ENCODE measurements around the gene PTPN21.
"Not testable (repeated sequence)": the region's sequence is repeated elsewhere in the genome, so short reads cannot be mapped to it uniquely, and the experiment has no call there.

PTPN21 gene

GRCh38 chr14:88551094-88551870 lies 3.5 kb downstream of the PTPN21 start:
- DNase-seq: peak; percentile 54

DNA sequence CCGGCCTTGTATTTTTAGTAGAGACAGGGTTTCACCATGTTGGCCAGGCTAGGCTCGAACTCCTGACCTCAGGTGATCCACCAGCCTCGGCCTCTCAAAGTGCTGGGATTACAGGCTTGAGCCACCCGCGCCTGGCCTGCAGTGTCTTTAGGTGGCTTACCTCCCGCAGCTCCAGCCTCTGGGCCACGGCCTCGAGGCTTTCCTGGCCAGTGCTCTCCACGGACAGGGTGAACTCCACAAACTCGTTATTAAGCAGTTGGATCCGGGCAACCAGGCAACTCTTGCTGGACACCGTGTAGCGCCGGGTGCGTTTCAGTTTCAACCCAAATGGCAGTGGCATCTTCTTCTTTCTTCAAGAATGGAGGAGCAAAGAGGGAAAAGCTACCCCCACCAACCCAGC lies 4.7 kb downstream of the PTPN21 start:
- no peak for DNase-seq

- no peak for DNase-seq
Measured at GRCh38 chr14:88547386-88547780, 7.4 kb downstream of the PTPN21 start.

DNA sequence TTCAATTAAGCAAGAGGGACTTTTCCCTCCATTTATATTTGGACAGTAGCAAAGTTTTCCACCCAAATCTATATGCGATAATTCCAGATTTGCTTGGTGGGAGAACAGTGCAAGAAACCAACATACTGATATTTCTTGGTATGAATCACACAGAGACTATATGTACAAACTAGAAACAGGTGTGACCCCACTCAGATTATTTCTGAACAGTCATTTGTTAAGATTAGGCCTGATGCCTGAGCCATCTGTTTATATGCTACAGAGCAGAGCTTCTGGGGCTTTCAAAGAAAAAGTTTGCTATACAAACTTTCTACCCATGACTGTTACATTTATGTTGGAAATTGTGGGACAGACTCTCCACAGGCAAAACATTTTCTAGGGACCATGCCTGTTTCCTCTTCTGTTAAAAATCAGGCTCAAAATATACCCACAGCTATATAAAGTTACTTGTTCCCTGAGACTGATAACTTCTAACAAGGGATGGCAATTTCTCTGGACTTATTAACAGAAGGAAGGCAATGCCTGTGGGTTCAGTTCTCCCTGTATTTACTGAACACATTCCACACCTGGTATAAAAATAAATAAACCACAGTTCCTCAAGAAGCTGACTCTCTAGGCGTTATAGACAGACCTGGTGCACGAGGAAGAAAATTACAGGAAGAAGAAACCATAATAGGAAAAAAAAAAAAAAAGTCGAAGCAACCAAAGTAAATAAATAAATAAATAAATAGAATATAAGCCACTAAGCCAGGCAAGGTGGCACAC lies 8.0 kb downstream of the PTPN21 start:
- DNase-seq: no peak

DNA sequence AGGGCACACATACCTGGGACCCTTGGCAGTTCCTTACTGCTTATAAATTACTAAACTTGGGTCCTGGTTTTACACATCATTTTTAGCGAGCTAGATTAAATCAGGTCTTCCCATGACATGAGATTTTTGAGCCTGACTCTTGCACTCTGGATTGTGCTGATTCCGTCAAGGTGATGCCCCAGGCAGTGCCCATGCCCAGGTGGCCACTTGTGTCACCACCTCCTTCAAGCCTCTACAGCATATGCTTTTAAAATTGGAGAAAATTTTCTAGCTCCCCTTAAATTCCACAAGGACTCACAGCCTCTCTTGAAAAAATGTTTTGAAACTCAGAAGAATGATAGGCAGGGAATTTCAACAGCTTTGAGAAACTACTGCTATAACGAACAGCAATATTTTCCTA lies 9.6 kb downstream of the PTPN21 start:
- no peak for DNase-seq

DNA sequence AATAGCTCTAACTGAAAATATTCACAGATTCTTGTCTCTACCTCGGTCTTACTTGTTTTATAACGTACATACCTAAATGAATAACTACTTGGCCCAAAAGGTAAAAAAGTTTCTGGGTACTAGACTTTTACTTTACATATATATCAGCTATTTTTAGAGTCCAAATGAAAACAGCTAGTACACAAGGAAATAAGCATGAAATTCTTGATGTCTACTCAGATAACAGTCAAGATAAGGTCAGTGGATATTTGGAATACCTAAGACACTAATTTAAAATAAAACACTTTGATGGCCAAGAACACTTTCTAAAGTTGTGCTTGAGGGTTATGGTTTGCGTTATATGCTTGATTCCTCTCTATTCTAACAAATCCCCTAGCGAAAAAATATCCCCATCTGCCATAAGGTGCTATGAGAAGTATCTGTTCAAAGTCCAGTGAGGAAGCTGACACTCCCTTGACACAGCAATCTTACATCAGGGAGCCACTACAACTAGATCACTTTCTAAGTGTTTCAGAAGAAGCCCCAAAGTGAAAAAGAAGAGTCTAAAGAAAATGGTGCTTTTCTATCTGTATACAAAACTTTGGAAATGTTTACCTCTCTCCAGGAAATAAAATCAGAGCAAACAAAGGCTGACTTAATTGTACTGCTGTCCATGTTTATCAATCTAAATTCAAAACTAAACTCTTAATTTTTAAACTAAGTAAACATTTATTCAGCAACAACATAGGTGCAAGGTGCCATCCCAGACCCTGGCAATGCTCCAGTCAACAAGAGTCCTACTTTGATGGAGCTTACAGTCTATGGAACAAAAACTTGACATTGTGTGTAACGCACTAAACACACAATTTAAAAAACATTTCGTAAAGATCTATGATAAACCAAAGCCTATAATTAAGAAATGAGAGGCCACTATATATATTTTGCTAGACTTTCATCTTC lies 11.7 kb downstream of the PTPN21 start:
- DNase-seq: no peak

DNA sequence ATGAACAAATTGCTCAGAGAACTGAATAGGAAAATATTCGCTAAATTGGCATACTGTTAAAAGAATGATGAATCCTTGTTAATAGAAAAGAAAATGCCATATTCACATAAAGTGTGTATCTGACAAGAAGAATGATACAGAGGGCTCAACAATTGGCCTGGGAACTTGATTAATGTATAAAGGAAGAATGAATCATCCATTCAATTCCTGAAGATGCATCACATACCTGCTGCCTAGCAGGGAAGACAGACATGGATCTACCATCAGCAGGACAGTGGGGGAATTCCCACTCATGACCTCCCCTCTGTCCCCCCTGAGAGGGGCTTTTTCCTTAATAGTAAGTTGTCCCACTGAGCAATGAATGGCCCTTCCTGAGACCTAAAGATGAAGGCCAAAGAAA lies 13.5 kb downstream of the PTPN21 start:
- DNase-seq: peak; percentile 43

DNA sequence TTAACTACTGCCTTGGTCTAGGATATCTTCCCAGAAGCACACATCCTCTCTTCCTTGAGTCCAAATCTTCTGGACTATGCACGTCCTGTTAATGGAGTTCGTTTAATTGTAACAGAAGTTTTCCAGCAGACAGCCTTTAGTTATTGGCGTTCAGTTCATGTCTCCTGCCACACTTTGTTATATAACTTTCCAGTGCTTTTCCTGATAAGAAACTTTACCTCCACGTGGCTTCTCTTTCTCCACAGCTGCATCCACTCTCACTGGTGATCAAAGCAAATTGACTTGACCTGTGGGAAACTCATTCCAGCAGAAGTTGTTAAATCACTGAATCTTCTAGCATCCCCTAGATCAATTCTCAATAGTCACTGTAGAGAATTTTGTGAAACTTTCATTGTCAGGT lies 19.0 kb downstream of the PTPN21 start:
- DNase-seq: no peak

- no peak for DNase-seq
Measured at GRCh38 chr14:88535149-88535548, 19.7 kb downstream of the PTPN21 start.

- no peak for DNase-seq
Measured at GRCh38 chr14:88533064-88533602, 21.7 kb downstream of the PTPN21 start.

DNA sequence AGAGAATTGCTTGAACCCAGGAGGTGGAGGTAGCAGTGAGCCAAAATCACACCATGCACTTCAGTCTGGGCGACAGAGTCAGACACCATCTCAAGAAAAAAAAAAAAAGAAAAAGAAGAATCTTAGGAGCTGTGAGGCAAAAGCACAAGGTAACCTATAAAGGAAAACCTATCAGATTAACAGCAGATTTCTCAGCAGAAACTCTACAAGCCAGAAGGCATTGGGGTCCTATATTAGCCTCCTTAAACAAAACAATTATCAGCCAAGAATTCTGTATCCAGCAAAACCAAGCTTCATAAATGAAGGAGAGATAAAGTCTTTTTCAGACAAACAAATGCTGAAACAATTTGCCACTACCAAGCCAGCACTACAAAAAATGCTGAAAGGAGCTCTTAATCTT lies 24.9 kb downstream of the PTPN21 start:
- DNase-seq: not testable (repeated sequence)

DNA sequence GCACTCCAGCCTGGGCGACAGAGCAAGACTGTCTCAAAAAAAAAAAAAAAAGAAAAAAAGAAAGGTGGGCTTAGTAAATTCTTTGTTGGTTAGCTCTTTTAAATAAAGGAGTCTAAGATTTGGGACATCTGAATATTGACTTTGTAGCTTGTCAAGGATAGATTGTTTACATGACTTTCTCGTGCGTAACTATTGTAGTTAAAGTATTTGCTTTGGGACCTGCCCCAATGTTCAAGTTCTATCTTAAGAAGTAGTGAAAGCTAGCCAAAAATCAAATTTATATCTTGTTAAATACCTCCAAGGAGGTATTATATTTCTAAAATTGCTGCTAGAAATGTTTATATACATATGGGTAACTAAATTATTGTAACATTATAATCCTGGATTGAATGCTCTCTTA lies 32.4 kb downstream of the PTPN21 start:
- no peak for DNase-seq

DNA sequence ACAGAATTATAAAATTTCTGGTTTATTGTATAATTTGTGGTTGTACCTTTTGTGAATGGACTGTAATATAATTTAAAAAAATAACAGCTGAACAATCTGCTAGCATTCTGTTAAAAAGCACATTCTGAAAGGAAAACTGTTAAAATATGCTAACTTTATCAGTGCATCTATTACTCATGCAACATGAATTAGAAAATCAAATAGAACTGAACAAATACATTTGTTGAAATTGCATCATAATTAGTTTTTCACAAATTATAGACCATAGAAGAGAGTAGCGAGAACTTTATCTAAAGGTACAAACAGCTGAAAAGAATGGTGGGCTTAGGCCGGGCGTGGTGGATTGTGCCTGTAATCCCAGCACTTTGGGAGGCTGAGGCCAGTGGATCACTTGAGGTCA lies 33.0 kb downstream of the PTPN21 start:
- no peak for DNase-seq

DNA sequence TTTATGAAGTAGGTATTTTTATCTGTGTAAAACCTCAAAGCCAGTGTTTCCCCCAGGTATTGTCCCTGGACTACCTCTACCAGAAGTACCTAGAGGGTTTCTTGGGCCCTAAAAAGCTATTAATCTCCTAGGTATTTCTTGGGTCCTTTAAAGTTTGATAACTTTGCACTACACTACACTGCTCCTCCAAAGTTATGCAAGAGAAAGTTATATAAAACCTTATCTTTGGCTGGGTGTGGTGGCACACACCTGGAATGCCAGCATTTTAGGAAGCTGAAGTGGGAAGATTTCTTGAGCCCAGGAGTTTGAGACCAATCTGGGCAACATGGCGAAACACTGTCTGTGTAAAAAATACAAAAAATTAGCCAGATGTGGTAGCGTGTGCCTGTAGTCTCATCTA lies 34.9 kb downstream of the PTPN21 start:
- DNase-seq: no peak

DNA sequence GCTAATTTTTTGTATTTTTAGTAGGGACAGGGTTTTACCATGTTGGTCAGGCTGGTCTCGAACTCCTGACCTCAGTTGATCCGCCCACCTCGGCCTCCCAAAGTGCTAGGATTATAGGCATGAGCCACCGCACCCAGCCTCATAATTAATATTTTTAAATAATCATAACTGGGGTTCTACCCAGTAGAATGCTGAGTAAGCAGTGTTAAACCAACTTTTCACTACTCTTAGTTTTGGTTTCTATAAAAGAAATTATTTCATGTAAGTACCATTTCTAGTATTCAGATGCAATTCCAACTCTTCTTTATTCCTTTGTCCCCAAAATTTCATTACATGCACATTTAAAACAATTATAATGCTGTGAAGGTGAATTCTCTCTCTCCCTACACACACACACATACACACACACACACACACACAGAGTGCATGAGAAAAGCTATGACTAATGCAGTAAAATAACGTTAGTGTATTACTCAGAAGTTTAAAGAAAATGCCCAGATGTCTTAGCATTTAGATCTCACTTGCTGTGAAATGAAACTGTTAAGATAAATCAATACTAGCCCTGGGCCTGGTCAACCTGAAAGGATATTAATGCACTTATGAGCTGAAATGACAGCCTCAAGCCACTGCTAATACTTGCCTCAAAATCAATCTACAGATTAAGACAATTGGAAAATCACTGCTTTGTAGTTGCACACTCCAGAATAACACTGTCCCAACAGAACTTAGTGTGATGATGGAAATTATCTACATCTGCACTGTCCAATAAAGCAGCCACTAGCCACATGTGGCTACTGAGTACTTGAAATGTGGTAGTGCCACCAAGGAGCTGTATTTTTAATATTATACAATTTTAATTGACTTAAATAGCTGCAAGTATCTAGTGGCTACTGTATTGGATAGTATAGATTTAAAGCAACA lies 36.0 kb downstream of the PTPN21 start:
- DNase-seq: peak; percentile 48

DNA sequence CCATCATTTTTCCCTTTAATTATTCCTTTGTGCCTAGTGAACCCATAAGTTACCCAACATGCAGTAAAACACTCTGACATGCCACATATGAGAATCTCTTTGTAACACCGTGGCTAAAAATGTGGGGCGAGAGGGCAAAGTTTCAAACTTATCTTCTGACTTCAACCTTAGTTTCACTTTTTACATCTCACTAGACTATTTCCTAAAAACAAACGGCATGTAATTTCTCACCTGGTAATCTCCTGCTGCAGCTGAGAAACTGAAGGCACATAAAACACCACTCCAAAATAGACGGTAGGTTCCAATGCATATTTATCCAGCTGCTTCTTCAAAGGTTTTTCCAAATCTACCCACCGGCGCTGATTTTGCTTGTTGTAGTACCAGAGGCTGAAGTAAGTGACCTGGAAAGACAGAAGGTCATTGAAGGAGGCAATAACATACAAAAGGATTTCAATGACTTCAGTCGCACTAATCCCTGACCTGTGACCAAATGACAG lies 37.9 kb downstream of the PTPN21 start:
- DNase-seq: no peak

DNA sequence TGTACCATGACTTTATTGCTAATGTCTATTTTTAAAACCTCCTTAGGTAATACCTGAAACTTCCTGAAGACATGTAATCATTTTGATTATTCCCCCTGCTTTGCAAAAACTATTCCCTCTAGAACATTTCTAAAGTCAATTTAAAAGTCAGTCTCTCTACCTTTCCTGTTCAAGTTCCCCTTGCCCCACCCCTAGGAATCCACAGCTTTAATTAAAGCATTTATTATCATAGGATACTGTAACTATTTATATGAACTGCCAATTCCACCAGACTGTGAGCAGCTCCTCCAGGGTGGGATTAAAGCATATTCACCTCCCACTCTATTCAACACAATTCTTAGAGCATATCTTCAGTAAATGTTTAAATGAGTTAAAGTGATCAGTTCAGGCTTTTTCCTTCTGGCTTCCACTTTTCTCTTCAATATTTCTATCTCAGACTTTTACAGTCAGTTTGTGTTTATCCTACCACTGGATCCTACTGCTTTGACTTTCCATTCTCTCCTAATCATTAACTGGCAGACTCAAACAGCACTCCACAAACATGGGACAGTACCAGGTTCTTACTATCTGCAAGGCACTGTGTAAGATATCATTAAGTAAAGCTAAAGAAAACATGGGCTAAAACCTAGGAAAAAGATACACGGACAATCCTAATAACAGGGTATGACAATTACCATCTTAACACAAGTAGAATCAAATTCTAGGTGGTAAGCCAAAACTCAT lies 39.1 kb downstream of the PTPN21 start:
- DNase-seq: no peak

DNA sequence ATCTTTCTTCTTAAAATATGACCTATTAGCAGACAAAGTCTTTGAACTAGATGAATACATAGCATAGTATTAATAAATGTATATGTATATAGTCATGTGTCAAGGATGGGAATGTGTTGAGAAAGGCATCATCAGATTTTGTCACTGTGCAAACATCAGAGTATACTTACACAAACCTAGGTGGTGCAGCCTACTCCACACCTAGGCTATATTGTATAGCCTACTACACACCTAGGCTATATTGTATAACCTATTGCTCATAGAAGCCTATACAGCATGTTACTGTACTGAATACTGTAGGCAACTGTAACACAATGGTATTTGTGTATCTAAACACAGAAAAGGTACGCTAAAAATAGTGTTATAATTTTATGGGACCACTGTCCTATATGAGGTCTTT lies 47.6 kb downstream of the PTPN21 start:
- no peak for DNase-seq

DNA sequence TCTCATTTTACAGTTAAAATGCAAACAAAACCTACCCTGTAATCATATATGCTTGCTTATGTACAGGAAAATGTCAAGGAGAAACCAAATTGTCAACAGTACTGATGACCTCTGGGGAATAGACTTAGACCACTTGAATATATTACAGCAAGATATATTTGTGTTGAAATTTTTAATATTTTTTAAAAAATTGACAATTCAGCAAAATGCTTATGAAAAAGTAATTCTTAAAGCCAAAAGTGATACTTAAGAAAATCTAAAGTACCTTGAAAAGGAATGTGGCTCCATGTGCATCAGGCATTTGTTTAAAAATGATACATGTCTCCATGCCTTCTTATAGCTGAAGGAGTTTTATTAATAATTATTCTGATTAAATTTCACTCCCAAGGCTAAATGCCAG lies 49.2 kb downstream of the PTPN21 start:
- DNase-seq: no peak

- DNase-seq: no peak
Measured at GRCh38 chr14:88504602-88505001, 50.2 kb downstream of the PTPN21 start.

Data from NCI-H226 (cell line).